SU-DHL-6 (cell line): Measurements from ENCODE around the gene UPP1.

Source experiments
- EZH2phosphoT487 ChIP-seq: fragments of 200-600 bp; sonication (generic), shearing (Covaris generic); conservative IDR thresholded peaks from 2 replicates; pipeline ENCODE4 v1.6.1; 2018; ENCODE audit warnings: mild to moderate bottlenecking, antibody characterized with exemption, low read length, moderate library complexity, mixed read lengths
- TF ChIP-seq, protein P1 (sequence below): fragments of 200-600 bp; sonication (generic); IDR thresholded peaks from one replicate; pipeline ENCODE4 v1.5.1; 2017; ENCODE audit warnings: antibody characterized with exemption, mild to moderate bottlenecking, low read length, moderate library complexity; ENCODE audit not compliant: insufficient read depth, poor library complexity, severe bottlenecking

DNA sequence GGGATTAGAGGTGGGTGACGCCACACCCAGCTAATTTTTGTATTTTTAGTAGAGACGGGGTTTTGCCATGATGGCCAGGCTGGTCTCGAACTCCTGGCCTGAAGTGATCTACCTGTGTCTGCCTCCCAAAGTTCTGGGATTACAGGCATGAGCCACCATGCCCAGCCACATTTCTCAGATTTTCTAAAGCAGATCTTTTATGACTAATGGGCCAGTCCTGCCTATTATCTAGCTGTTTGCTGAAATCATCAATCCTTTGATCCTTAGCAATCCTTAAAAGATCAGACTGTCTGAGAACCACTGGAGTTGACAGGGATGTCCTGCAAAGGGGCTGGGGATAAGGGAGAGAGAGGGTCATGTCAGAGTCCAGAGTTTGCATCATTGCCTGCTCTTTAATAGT lies 61.0 kb downstream of the UPP1 start:
- TF ChIP-seq EZH2phosphoT487 = no peak
- TF ChIP-seq, protein P1, sequence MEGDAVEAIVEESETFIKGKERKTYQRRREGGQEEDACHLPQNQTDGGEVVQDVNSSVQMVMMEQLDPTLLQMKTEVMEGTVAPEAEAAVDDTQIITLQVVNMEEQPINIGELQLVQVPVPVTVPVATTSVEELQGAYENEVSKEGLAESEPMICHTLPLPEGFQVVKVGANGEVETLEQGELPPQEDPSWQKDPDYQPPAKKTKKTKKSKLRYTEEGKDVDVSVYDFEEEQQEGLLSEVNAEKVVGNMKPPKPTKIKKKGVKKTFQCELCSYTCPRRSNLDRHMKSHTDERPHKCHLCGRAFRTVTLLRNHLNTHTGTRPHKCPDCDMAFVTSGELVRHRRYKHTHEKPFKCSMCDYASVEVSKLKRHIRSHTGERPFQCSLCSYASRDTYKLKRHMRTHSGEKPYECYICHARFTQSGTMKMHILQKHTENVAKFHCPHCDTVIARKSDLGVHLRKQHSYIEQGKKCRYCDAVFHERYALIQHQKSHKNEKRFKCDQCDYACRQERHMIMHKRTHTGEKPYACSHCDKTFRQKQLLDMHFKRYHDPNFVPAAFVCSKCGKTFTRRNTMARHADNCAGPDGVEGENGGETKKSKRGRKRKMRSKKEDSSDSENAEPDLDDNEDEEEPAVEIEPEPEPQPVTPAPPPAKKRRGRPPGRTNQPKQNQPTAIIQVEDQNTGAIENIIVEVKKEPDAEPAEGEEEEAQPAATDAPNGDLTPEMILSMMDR = no peak
